ENCODE results near the gene CD209.
A peak's percentile ranks its signal among the peaks of the same experiment; 100 is the strongest.

Gene CD209

GRCh38 chr19:7718668-7719067 is 28.7 kb downstream of the CD209 start:
- intact Hi-C loops (cut with DNase I), result no loop called here
- no peak for DNase-seq

- intact Hi-C loops (cut with DNase I), result no loop called here
- no peak for DNase-seq
These were observed 30.6 kb downstream of the CD209 start for GRCh38 chr19:7716762-7717161.

- intact Hi-C loops (cut with DNase I), result no loop called here
- no peak for DNase-seq
These were observed 31.7 kb downstream of the CD209 start for GRCh38 chr19:7715671-7716070.

GRCh38 chr19:7710616-7711015 is 36.7 kb downstream of the CD209 start:
- intact Hi-C loops (cut with DNase I), result no loop called here
- DNase-seq, result no peak

GRCh38 chr19:7709932-7710460 is 37.3 kb downstream of the CD209 start:
- intact Hi-C loops (cut with DNase I), result no loop called here
- DNase-seq, result no peak

- no peak for DNase-seq
- intact Hi-C loops (cut with DNase I), result no loop called here
These were observed 40.3 kb downstream of the CD209 start for GRCh38 chr19:7706955-7707456.

- intact Hi-C loops (cut with DNase I), result no loop called here
- no peak for DNase-seq
These were observed 41.0 kb downstream of the CD209 start for GRCh38 chr19:7706188-7706954.

- DNase-seq, result peak in 14 of 42 donors; percentile 2 to 44 (median 12)
- intact Hi-C loops (cut with DNase I), result no loop called here
These were observed 41.7 kb downstream of the CD209 start for GRCh38 chr19:7705387-7706187.

GRCh38 chr19:7704280-7705060 is 42.9 kb downstream of the CD209 start:
- intact Hi-C loops (cut with DNase I), result no loop called here
- DNase-seq, result no peak

GRCh38 chr19:7703332-7703731 is 44.0 kb downstream of the CD209 start:
- intact Hi-C loops (cut with DNase I), result no loop called here
- DNase-seq, result no peak

- DNase-seq, result no peak
These were observed 45.5 kb downstream of the CD209 start, which contains the start of gene FCER2 for GRCh38 chr19:7701654-7702457. FCER2 (minus strand) TSS chr19:7702131; CDS start chr19:7699760, 2,371 bp downstream.

GRCh38 chr19:7701049-7701653 is 46.2 kb downstream of the CD209 start:
- DNase-seq, result no peak
- intact Hi-C loops (cut with DNase I), result no loop called here

More at GRCh38 chr19:7701654-7702457, 45.5 kb downstream of the CD209 start, which contains the start of gene FCER2:
- intact Hi-C loops (cut with DNase I), result no loop called here

GRCh38 chr19:7699417-7700401 is 47.6 kb downstream of the CD209 start:
- no peak for DNase-seq
- intact Hi-C loops (cut with DNase I), result no loop called here

GRCh38 chr19:7699003-7699402 is 48.3 kb downstream of the CD209 start:
- intact Hi-C loops (cut with DNase I), result no loop called here
- no peak for DNase-seq

GRCh38 chr19:7698583-7698982 is 48.8 kb downstream of the CD209 start:
- no peak for DNase-seq
- intact Hi-C loops (cut with DNase I), result no loop called here

- intact Hi-C loops (cut with DNase I), result no loop called here
- DNase-seq, result no peak
These were observed 49.5 kb downstream of the CD209 start for GRCh38 chr19:7697721-7698287.
